ENCODE results near the gene TSPAN9. TPM values are rescaled to one million over a fixed set of nuclear protein-coding genes. Genes with fewer than 3 reads are reported as not detected.

Gene TSPAN9
- total and polyA plus RNA-seq, 10 of the 15 experiments (the other 5 are each of a cell fraction or from before 2014, with no cell fraction given), result 0.03 to 1.0 (median 0.12) TPM; not detected in 5

DNA sequence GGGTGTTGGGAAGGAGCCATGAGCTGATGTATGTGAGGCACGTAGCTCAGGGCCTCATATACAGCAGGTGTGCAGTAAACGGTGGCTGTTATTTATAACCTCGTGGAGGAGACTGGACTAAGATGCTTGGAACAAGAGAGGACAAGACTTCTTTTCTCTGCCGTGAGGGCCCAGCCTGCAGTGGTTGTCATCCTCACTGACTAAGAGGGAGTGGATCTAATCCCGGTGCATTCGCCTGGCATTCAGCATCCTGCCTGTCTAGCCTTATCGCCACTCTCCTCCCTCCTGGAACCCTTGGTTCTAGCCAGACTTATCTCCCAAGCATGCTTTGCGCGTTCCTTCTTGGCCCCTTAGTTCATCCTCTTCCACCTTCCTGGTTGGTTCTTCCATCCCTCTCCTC is 3.9 kb downstream of the TSPAN9 start (continued):
- TF ChIP-seq SIN3A (IDR thresholded peaks at IDR 0.05; ENCODE audit: low read depth, low read length), result no peak
- TF ChIP-seq, protein P1, sequence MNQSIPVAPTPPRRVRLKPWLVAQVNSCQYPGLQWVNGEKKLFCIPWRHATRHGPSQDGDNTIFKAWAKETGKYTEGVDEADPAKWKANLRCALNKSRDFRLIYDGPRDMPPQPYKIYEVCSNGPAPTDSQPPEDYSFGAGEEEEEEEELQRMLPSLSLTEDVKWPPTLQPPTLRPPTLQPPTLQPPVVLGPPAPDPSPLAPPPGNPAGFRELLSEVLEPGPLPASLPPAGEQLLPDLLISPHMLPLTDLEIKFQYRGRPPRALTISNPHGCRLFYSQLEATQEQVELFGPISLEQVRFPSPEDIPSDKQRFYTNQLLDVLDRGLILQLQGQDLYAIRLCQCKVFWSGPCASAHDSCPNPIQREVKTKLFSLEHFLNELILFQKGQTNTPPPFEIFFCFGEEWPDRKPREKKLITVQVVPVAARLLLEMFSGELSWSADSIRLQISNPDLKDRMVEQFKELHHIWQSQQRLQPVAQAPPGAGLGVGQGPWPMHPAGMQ (IDR thresholded peaks at IDR 0.05; ENCODE audit: borderline replicate concordance), result no peak
- no peak for TF ChIP-seq STAT1 (conservative IDR thresholded peaks at IDR 0.05)

DNA sequence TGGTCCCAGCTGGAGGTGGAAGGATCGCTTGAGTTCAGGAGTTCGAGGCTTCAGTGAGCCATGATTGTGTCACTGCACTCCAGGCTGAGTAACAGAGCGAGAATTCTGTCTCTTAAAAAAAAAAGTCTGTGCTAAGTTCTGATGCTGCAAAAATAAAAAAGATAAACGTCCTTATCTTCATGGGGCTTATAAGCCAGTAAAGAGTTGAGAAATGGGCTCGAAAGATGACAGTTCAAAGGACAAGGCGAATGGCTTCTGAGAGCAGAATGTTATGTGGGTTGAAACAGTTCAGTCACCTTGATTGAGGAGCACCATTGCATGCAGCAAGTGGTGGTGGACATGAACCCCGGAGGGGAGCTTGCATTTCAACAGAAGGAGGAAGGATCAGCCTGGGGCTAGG is 4.7 kb downstream of the TSPAN9 start:
- WGBS (ENCODE audit: insufficient coverage, insufficient replicate concordance, low lambda C conversion rate, missing lambda C conversion rate), result 12% methylated on average over 7 of the region's 7 CpGs
- no peak overlapping the region for H3K9ac ChIP-seq (ENCODE audit: control insufficient read depth, insufficient read depth, low read length)
- no peaks in the 10 kb centered on the region for H3K36me3 ChIP-seq (ENCODE audit: control insufficient read depth in 2 of 2, insufficient read depth in 2 of 2, low read length in 1 of 2)
- BruUV-seq (replicated peaks), result no TSS peak
- H3K27me3 ChIP-seq (replicated peaks in 1 of 2; ENCODE audit: control insufficient read depth in 2 of 2, insufficient read depth in 2 of 2, low read length in 1 of 2), result peaks cover 0 to 6% of the 10 kb centered on the region in 2 experiments
- ChIA-PET POLR2A (interaction anchor here (0.6 kb wide), 1 partner anchor 829 kb away, joined by 10 read pairs; no protein-coding TSS in a partner anchor), SMC1A (ENCODE audit: uncharacterized antibody, unreplicated experiment) (no interaction called here), RAD21 (ENCODE audit: unreplicated experiment) (no interaction called here), CTCF (no interaction called here)
- no peak overlapping the region for H3K4me2 ChIP-seq (ENCODE audit: control insufficient read depth, insufficient read depth)
- ATAC-seq (no peak), FAIRE-seq (no peak), DNase-seq (ENCODE audit: low read depth, low spot score) (no peak)
- H3K9me3 ChIP-seq (replicated peaks; ENCODE audit: control insufficient read depth, insufficient read depth, low read length), result no peaks in the 10 kb centered on the region
- H3K27ac ChIP-seq (ENCODE audit: control insufficient read depth, insufficient read depth), result no peak overlapping the region
- H2AFZ ChIP-seq (ENCODE audit: control insufficient read depth, low read depth, low read length), result no peak overlapping the region
- no peak overlapping the region for H3K4me3 ChIP-seq
- H3K79me2 ChIP-seq (ENCODE audit: control insufficient read depth, insufficient read depth, low read length), result no peaks in the 10 kb centered on the region
- no peaks in the 10 kb centered on the region for H3K4me1 ChIP-seq (ENCODE audit: control insufficient read depth, insufficient read depth, low read length)
- intact Hi-C loops (cut with micrococcal nuclease; ENCODE audit: unreplicated experiment) (no loop called here), in situ Hi-C loops (cut with MboI) (no loop called here)
- H4K20me1 ChIP-seq (ENCODE audit: control insufficient read depth, insufficient read depth), result no peaks in the 10 kb centered on the region
- no peak for TF ChIP-seq NR2F1 (conservative IDR thresholded peaks at IDR 0.05)
- TF ChIP-seq STAT1 (conservative IDR thresholded peaks at IDR 0.05), result no peak
- no peak for TF ChIP-seq ATF7 (IDR thresholded peaks at IDR 0.05; ENCODE audit: low read depth)
- no peak for TF ChIP-seq SPI1 (IDR thresholded peaks at IDR 0.05; ENCODE audit: borderline replicate concordance, insufficient read depth, low read depth, low read length)
- TF ChIP-seq NRF1 (conservative IDR thresholded peaks at IDR 0.05; ENCODE audit: low read depth, low read length), result no peak
- TF ChIP-seq, protein P2, sequence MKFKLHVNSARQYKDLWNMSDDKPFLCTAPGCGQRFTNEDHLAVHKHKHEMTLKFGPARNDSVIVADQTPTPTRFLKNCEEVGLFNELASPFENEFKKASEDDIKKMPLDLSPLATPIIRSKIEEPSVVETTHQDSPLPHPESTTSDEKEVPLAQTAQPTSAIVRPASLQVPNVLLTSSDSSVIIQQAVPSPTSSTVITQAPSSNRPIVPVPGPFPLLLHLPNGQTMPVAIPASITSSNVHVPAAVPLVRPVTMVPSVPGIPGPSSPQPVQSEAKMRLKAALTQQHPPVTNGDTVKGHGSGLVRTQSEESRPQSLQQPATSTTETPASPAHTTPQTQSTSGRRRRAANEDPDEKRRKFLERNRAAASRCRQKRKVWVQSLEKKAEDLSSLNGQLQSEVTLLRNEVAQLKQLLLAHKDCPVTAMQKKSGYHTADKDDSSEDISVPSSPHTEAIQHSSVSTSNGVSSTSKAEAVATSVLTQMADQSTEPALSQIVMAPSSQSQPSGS (IDR thresholded peaks at IDR 0.05; ENCODE audit: low read length), result no peak
- TF ChIP-seq, protein P3, sequence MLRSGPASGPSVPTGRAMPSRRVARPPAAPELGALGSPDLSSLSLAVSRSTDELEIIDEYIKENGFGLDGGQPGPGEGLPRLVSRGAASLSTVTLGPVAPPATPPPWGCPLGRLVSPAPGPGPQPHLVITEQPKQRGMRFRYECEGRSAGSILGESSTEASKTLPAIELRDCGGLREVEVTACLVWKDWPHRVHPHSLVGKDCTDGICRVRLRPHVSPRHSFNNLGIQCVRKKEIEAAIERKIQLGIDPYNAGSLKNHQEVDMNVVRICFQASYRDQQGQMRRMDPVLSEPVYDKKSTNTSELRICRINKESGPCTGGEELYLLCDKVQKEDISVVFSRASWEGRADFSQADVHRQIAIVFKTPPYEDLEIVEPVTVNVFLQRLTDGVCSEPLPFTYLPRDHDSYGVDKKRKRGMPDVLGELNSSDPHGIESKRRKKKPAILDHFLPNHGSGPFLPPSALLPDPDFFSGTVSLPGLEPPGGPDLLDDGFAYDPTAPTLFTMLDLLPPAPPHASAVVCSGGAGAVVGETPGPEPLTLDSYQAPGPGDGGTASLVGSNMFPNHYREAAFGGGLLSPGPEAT (IDR thresholded peaks at IDR 0.05; ENCODE audit: low read depth), result no peak
- no peak for TF ChIP-seq CBX3 (IDR thresholded peaks at IDR 0.05; ENCODE audit: borderline replicate concordance, low read depth)
- TF ChIP-seq MEF2A (IDR thresholded peaks at IDR 0.05; ENCODE audit: insufficient read depth, low read depth, low read length), result no peak
- no peak for TF ChIP-seq CREB1 (IDR thresholded peaks at IDR 0.05; ENCODE audit: low read depth)
- TF ChIP-seq, protein P4, sequence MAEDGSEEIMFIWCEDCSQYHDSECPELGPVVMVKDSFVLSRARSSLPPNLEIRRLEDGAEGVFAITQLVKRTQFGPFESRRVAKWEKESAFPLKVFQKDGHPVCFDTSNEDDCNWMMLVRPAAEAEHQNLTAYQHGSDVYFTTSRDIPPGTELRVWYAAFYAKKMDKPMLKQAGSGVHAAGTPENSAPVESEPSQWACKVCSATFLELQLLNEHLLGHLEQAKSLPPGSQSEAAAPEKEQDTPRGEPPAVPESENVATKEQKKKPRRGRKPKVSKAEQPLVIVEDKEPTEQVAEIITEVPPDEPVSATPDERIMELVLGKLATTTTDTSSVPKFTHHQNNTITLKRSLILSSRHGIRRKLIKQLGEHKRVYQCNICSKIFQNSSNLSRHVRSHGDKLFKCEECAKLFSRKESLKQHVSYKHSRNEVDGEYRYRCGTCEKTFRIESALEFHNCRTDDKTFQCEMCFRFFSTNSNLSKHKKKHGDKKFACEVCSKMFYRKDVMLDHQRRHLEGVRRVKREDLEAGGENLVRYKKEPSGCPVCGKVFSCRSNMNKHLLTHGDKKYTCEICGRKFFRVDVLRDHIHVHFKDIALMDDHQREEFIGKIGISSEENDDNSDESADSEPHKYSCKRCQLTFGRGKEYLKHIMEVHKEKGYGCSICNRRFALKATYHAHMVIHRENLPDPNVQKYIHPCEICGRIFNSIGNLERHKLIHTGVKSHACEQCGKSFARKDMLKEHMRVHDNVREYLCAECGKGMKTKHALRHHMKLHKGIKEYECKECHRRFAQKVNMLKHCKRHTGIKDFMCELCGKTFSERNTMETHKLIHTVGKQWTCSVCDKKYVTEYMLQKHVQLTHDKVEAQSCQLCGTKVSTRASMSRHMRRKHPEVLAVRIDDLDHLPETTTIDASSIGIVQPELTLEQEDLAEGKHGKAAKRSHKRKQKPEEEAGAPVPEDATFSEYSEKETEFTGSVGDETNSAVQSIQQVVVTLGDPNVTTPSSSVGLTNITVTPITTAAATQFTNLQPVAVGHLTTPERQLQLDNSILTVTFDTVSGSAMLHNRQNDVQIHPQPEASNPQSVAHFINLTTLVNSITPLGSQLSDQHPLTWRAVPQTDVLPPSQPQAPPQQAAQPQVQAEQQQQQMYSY (CRISPR knock-in tag; IDR thresholded peaks at IDR 0.05), result no peak
- no peak for TF ChIP-seq SP1 (IDR thresholded peaks at IDR 0.05; ENCODE audit: low read depth, low read length)
